HG02588 (cell line): ENCODE results near the gene ANKMY2.
A peak's percentile ranks its signal among the peaks of the same experiment; 100 is the strongest.

ENCODE experiments used
- ATAC-seq: cut with Tn5 transposase; IDR thresholded peaks from one replicate; pipeline ENCODE4 v1.9.1; 2021; ENCODE audit warnings: mild to moderate bottlenecking, moderate library complexity; ENCODE audit not compliant: unreplicated experiment

The ANKMY2 gene

GRCh38 chr7:16583834-16584233 lies 61.7 kb downstream of the ANKMY2 start:
- ATAC-seq: no peak

GRCh38 chr7:16581286-16581685 lies 64.3 kb downstream of the ANKMY2 start:
- no peak for ATAC-seq

- ATAC-seq: no peak
Observed at GRCh38 chr7:16579216-16579615, 66.3 kb downstream of the ANKMY2 start.

GRCh38 chr7:16571941-16572340 lies 73.6 kb downstream of the ANKMY2 start:
- no peak for ATAC-seq

- ATAC-seq: peak; percentile 58
Observed at GRCh38 chr7:16564909-16565426, 80.6 kb downstream of the ANKMY2 start.

GRCh38 chr7:16564023-16564380 lies 81.6 kb downstream of the ANKMY2 start:
- no peak for ATAC-seq

- peak; percentile 53 for ATAC-seq
Observed at GRCh38 chr7:16563281-16564022, 82.1 kb downstream of the ANKMY2 start.

GRCh38 chr7:16562456-16563220 lies 82.9 kb downstream of the ANKMY2 start:
- ATAC-seq: no peak

GRCh38 chr7:16561943-16562342 lies 83.6 kb downstream of the ANKMY2 start:
- ATAC-seq: no peak

GRCh38 chr7:16559497-16560179 lies 85.9 kb downstream of the ANKMY2 start:
- no peak for ATAC-seq

GRCh38 chr7:16558761-16559302 lies 86.7 kb downstream of the ANKMY2 start:
- ATAC-seq: no peak

- no peak for ATAC-seq
Observed at GRCh38 chr7:16556359-16556758, 89.2 kb downstream of the ANKMY2 start.

- no peak for ATAC-seq
Observed at GRCh38 chr7:16554518-16555236, 90.9 kb downstream of the ANKMY2 start.

- no peak for ATAC-seq
Observed at GRCh38 chr7:16550671-16551070, 94.9 kb downstream of the ANKMY2 start.
